Activated CD8-positive, alpha-beta T cell treated with anti-CD3 and anti-CD28 coated beads for 36 hours (primary cell): Measurements from ENCODE around the gene ESRP2. TPM values are rescaled to one million over a fixed set of nuclear protein-coding genes. Genes with fewer than 3 reads are reported as not detected.

ENCODE experiments used
- ATAC-seq: fragments of 200-7000 bp; cut with Tn5 transposase; one replicate; pipeline ENCODE4 v1.10.0; 2021; ENCODE audit warnings: mild to moderate bottlenecking, moderate library complexity
- CTCF ChIA-PET: fragments of 350-600 bp; sonication (Branson Sonifier 250); formaldehyde crosslinking; loops from one replicate; lab custom pipeline; 2021; ENCODE audit warnings: antibody characterized with exemption; lab: Charles Lee
- POLR2A ChIA-PET: fragments of 350-600 bp; sonication (Branson Sonifier 250); formaldehyde crosslinking; loops from one replicate; lab custom pipeline; 2021; ENCODE audit warnings: antibody characterized with exemption; lab: Charles Lee
- DNase-seq: peaks from one replicate; pipeline ENCODE4 v3.0.0-alpha.2; 2020
- H3K27ac Mint-ChIP-seq: one replicate; pipeline ENCODE4 v1.8.0; 2021; ENCODE audit warnings: mild to moderate bottlenecking, mixed read lengths
- H3K27me3 Mint-ChIP-seq: one replicate; pipeline ENCODE4 v1.8.0; 2021; ENCODE audit warnings: mixed read lengths
- H3K36me3 Mint-ChIP-seq: one replicate; pipeline ENCODE4 v1.8.0; 2021; ENCODE audit warnings: low read depth, mixed read lengths
- H3K4me1 Mint-ChIP-seq: one replicate; pipeline ENCODE4 v1.8.0; 2021; ENCODE audit warnings: low read depth, mixed read lengths
- H3K4me3 Mint-ChIP-seq: one replicate; pipeline ENCODE4 v1.8.0; 2021; ENCODE audit warnings: mild to moderate bottlenecking, moderate library complexity, mixed read lengths
- H3K9me3 Mint-ChIP-seq: one replicate; pipeline ENCODE4 v1.8.0; 2021; ENCODE audit warnings: mixed read lengths
- CTCF ChIP-seq: fragments of 200-600 bp; IDR thresholded peaks from one replicate; pipeline ENCODE4 v1.8.0; 2022; ENCODE audit warnings: antibody characterized with exemption, mild to moderate bottlenecking
- intact Hi-C: fragments of 100-400 bp; cut with micrococcal nuclease; formaldehyde crosslinking; loops from one replicate; pipeline ENCODE4 v1.10.0; 2022
- total RNA-seq, 2 experiments: library from RNA; stranded (reverse); gene quantifications; one replicate each; pipeline ENCODE4 v1.2.3, GENCODE V29; 2021

ESRP2 gene
- total RNA-seq, 2 experiments from 2014 or later, result 0.65 to 0.77 TPM

- Mint-ChIP-seq H3K27ac (no peak overlapping the region), H3K4me1 (peaks cover 18% of the 10 kb centered on the region), H3K27me3 (no peaks in the 10 kb centered on the region), H3K9me3 (no peaks in the 10 kb centered on the region), H3K36me3 (peaks cover 1% of the 10 kb centered on the region), H3K4me3 (no peak overlapping the region)
- no peak for ATAC-seq
- POLR2A ChIA-PET, result interaction anchor here (0.9 kb wide), 1 partner anchor 63 kb away, joined by 3 read pairs; the partner anchor contains the start of genes PRMT7 and SLC7A6OS
- no peak for TF ChIP-seq CTCF
- DNase-seq, result no peak
- CTCF ChIA-PET, result interaction anchor here (5.8 to 7.6 kb wide), 3 partner anchors 15 to 81 kb away, joined by 43 to 89 read pairs (median 79); partner anchors contain the start of gene SLC7A6
- intact Hi-C loops, result no loop called here
Measured at GRCh38 chr16:68247400-68247799, 11.5 kb upstream of the ESRP2 start.

- no peaks in the 10 kb centered on the region for H3K27me3 Mint-ChIP-seq
- H3K4me3 Mint-ChIP-seq, result peak overlapping the region; percentile 83
- POLR2A ChIA-PET, result interaction anchor here (0.9 to 3.2 kb wide), 2 partner anchors 12 to 36 kb away, joined by 3 to 22 read pairs; no protein-coding TSS in a partner anchor
Measured at GRCh38 chr16:68246666-68247065, 10.7 kb upstream of the ESRP2 start.

GRCh38 chr16:68246121-68246520 is 10.2 kb upstream of the ESRP2 start:
- Mint-ChIP-seq H3K4me3 (peak overlapping the region; percentile 83), H3K4me1 (peaks cover 18% of the 10 kb centered on the region), H3K27me3 (no peaks in the 10 kb centered on the region), H3K9me3 (no peaks in the 10 kb centered on the region), H3K27ac (no peak overlapping the region), H3K36me3 (no peaks in the 10 kb centered on the region)
- CTCF ChIA-PET, result interaction anchor here (2.3 to 7.6 kb wide), 3 partner anchors 16 to 110 kb away, joined by 5 to 89 read pairs (median 43); partner anchors contain the start of gene SLC7A6
- POLR2A ChIA-PET, result interaction anchor here (0.9 to 3.2 kb wide), 7 partner anchors 8 to 82 kb away, joined by 3 to 22 read pairs (median 8); partner anchors contain the start of genes ESRP2, PRMT7 and SLC7A6OS
- ATAC-seq (no peak), DNase-seq (no peak)
- no peak for TF ChIP-seq CTCF
- intact Hi-C loops, result no loop called here

More at GRCh38 chr16:68246666-68247065, 10.7 kb upstream of the ESRP2 start:
- CTCF ChIA-PET, result interaction anchor here (2.3 to 7.6 kb wide), 3 partner anchors 15 to 109 kb away, joined by 5 to 89 read pairs (median 43); partner anchors contain the start of gene SLC7A6
- intact Hi-C loops, result no loop called here
- DNase-seq, result no peak
- ATAC-seq, result no peak
- TF ChIP-seq CTCF, result no peak
- H3K9me3 Mint-ChIP-seq, result no peaks in the 10 kb centered on the region
- H3K27ac Mint-ChIP-seq, result no peak overlapping the region
- H3K4me1 Mint-ChIP-seq, result peaks cover 18% of the 10 kb centered on the region
- no peaks in the 10 kb centered on the region for H3K36me3 Mint-ChIP-seq

- ATAC-seq, result peak; percentile 99
Measured at GRCh38 chr16:68244903-68245853, 9.3 kb upstream of the ESRP2 start, which contains the start of gene PLA2G15. PLA2G15 (plus strand) TSS chr16:68245373; CDS start chr16:68245427, 54 bp downstream.

More at GRCh38 chr16:68244903-68245853, 9.3 kb upstream of the ESRP2 start, which contains the start of gene PLA2G15:
- TF ChIP-seq CTCF, result no peak
- no peaks in the 10 kb centered on the region for H3K9me3 Mint-ChIP-seq
- intact Hi-C loops, result no loop called here
- peak; percentile 97 for DNase-seq
- ChIA-PET POLR2A (interaction anchor here (0.6 to 3.2 kb wide), 12 partner anchors 9 to 851 kb away, joined by 3 to 22 read pairs (median 8); partner anchors contain the start of genes ESRP2, PRMT7, SLC7A6 and SLC7A6OS), CTCF (interaction anchor here (0.8 to 7.6 kb wide), 7 partner anchors 8 to 116 kb away, joined by 3 to 89 read pairs (median 5); partner anchors contain the start of gene SLC7A6)
- H3K27me3 Mint-ChIP-seq, result no peaks in the 10 kb centered on the region
- no peaks in the 10 kb centered on the region for H3K36me3 Mint-ChIP-seq
- H3K27ac Mint-ChIP-seq, result peak within 1 kb of the TSS; percentile 82
- H3K4me1 Mint-ChIP-seq, result peaks cover 18% of the 10 kb centered on the region
- peak within 1 kb of the TSS; percentile 83 for H3K4me3 Mint-ChIP-seq
